Osteoblast (primary cell): ENCODE measurements around the gene NOL6. TPM values are rescaled to one million over a fixed set of nuclear protein-coding genes. Genes with fewer than 3 reads are reported as not detected.
"Not testable (repeated sequence)": the region's sequence is repeated elsewhere in the genome, so short reads cannot be mapped to it uniquely, and the experiment has no call there.

Experiments used
- DNase-seq: peaks from one replicate; pipeline ENCODE4 v3.0.0; 2011; ENCODE audit warnings: low spot score, mixed read lengths; ENCODE audit not compliant: insufficient read length; ENCODE audit errors: missing footprints
- H2AFZ ChIP-seq: 2 replicates; pipeline ENCODE4 v1.6.0; 2011; ENCODE audit warnings: mild to moderate bottlenecking, low read length
- H3K27ac ChIP-seq: 2 replicates; pipeline ENCODE4 v1.5.1; 2011; ENCODE audit warnings: mild to moderate bottlenecking, low read depth, low read length, moderate library complexity
- H3K27me3 ChIP-seq: 2 replicates; pipeline ENCODE4 v1.6.0; 2012; ENCODE audit warnings: mild to moderate bottlenecking, control low read depth, inconsistent platforms, low read length, moderate library complexity; ENCODE audit not compliant: insufficient read depth
- H3K36me3 ChIP-seq: 2 replicates; pipeline ENCODE4 v1.5.1; 2011; ENCODE audit warnings: mild to moderate bottlenecking, low read length, control low read depth, moderate library complexity; ENCODE audit not compliant: insufficient read depth
- H3K4me1 ChIP-seq: 2 replicates; pipeline ENCODE4 v1.5.1; 2011; ENCODE audit warnings: mild to moderate bottlenecking, low read length, control low read depth, moderate library complexity; ENCODE audit not compliant: insufficient read depth
- H3K4me2 ChIP-seq: 2 replicates; pipeline ENCODE4 v1.6.0; 2011; ENCODE audit warnings: mild to moderate bottlenecking, low read length; ENCODE audit not compliant: insufficient read depth
- H3K4me3 ChIP-seq: fragments of 200-600 bp; sonication (generic); 3 replicates; pipeline ENCODE4 v1.5.1; 2012; ENCODE audit warnings: mild to moderate bottlenecking, low read length, inconsistent platforms; ENCODE audit not compliant: insufficient read depth
- H3K79me2 ChIP-seq: 2 replicates; pipeline ENCODE4 v1.6.0; 2012; ENCODE audit warnings: mild to moderate bottlenecking, low read length, control low read depth, inconsistent platforms; ENCODE audit not compliant: insufficient read depth
- H3K9me3 ChIP-seq: 2 replicates; pipeline ENCODE4 v1.5.1; 2011; ENCODE audit warnings: low read depth, low read length, control low read depth
- H4K20me1 ChIP-seq: 2 replicates; pipeline ENCODE4 v1.6.0; 2012; ENCODE audit warnings: mild to moderate bottlenecking, low read length, control low read depth; ENCODE audit not compliant: insufficient read depth
- CTCF ChIP-seq: IDR thresholded peaks from 2 replicates; pipeline ENCODE4 v1.5.1; 2011; ENCODE audit warnings: mild to moderate bottlenecking, low read depth, low read length, moderate library complexity; ENCODE audit errors: extremely low read depth
- total RNA-seq: library from RNA; depleted of rRNA; stranded (reverse); fragments of >200 nt; gene quantifications from 2 replicates; pipeline ENCODE4 v1.2.3, GENCODE V29; 2012

NOL6 gene
- total RNA-seq, 1 donor: 23.5 TPM

- H3K79me2 ChIP-seq: no peaks in the 10 kb centered on the region
- H3K4me1 ChIP-seq: peaks cover 10% of the 10 kb centered on the region
- H2AFZ ChIP-seq: no peak overlapping the region
- no peak overlapping the region for H3K4me2 ChIP-seq
- peaks cover 8% of the 10 kb centered on the region for H3K36me3 ChIP-seq
- H4K20me1 ChIP-seq: no peaks in the 10 kb centered on the region
- no peaks in the 10 kb centered on the region for H3K27me3 ChIP-seq
- H3K27ac ChIP-seq: no peak overlapping the region
- no peak for DNase-seq
- H3K4me3 ChIP-seq: no peak overlapping the region
- no peak for TF ChIP-seq CTCF
- no peaks in the 10 kb centered on the region for H3K9me3 ChIP-seq
Observed at GRCh38 chr9:33455945-33456344, 17.8 kb downstream of the NOL6 start.

GRCh38 chr9:33455456-33455855 is 18.3 kb downstream of the NOL6 start:
- not testable (repeated sequence) for H2AFZ ChIP-seq, H3K79me2 ChIP-seq, H4K20me1 ChIP-seq, H3K36me3 ChIP-seq, H3K4me2 ChIP-seq, H3K4me3 ChIP-seq, H3K9me3 ChIP-seq, H3K4me1 ChIP-seq, H3K27ac ChIP-seq, H3K27me3 ChIP-seq
- peak; percentile 23 for DNase-seq

- not testable (repeated sequence) for H2AFZ ChIP-seq, H3K4me3 ChIP-seq, DNase-seq, H3K27me3 ChIP-seq, H3K9me3 ChIP-seq, H3K79me2 ChIP-seq, H4K20me1 ChIP-seq, H3K36me3 ChIP-seq, H3K27ac ChIP-seq, H3K4me2 ChIP-seq, H3K4me1 ChIP-seq
Observed at GRCh38 chr9:33454661-33455026, 19.1 kb downstream of the NOL6 start.

GRCh38 chr9:33453999-33454660 is 19.6 kb downstream of the NOL6 start:
- no peak overlapping the region for H2AFZ ChIP-seq
- H3K4me3 ChIP-seq: no peak overlapping the region
- no peaks in the 10 kb centered on the region for H3K79me2 ChIP-seq
- peaks cover 10% of the 10 kb centered on the region for H3K4me1 ChIP-seq
- no peaks in the 10 kb centered on the region for H3K36me3 ChIP-seq
- no peak for TF ChIP-seq CTCF
- H3K4me2 ChIP-seq: no peak overlapping the region
- no peaks in the 10 kb centered on the region for H3K9me3 ChIP-seq
- DNase-seq: peak; percentile 46
- H3K27ac ChIP-seq: no peak overlapping the region
- H4K20me1 ChIP-seq: no peaks in the 10 kb centered on the region
- H3K27me3 ChIP-seq: no peaks in the 10 kb centered on the region

- no peaks in the 10 kb centered on the region for H3K79me2 ChIP-seq
- no peaks in the 10 kb centered on the region for H3K9me3 ChIP-seq
- TF ChIP-seq CTCF: no peak
- H3K27me3 ChIP-seq: peaks cover 2% of the 10 kb centered on the region
- H3K36me3 ChIP-seq: no peaks in the 10 kb centered on the region
- peak overlapping the region; percentile 1 for H3K4me2 ChIP-seq
- H4K20me1 ChIP-seq: no peaks in the 10 kb centered on the region
- peaks cover 7% of the 10 kb centered on the region for H3K4me1 ChIP-seq
- H2AFZ ChIP-seq: peak overlapping the region; percentile 33
- no peak for DNase-seq
- no peak overlapping the region for H3K4me3 ChIP-seq
- no peak overlapping the region for H3K27ac ChIP-seq
Observed at GRCh38 chr9:33453286-33453860, 20.4 kb downstream of the NOL6 start.
